Gastroesophageal sphincter (tissue), 4 donors: ENCODE measurements around the gene VPS35. TPM values are rescaled to one million over a fixed set of nuclear protein-coding genes. Genes with fewer than 3 reads are reported as not detected.

ENCODE experiments used
- ATAC-seq: fragments of 150-250 bp; one replicate; pipeline ENCODE4 v1.9.1; 2016; ENCODE audit warnings: mild to moderate bottlenecking, moderate library complexity
- H3K27ac ChIP-seq, 4 donors: fragments of 200-600 bp; sonication (generic) in 3 of 4; 1 replicate in 3 of 4; 2 replicates in 1 of 4; pipeline ENCODE4 v1.5.1; 2016 to 2019
- H3K27me3 ChIP-seq: fragments of 200-600 bp; sonication (generic); one replicate; pipeline ENCODE4 v1.5.1; 2019
- H3K36me3 ChIP-seq, 2 donors: fragments of 200-600 bp; sonication (generic); one replicate each; pipeline ENCODE4 v1.5.1; 2019; ENCODE audit warnings: control low read depth in 1 of 2
- H3K4me1 ChIP-seq, 3 donors: fragments of 200-600 bp; sonication (generic); 1 replicate in 2 of 3; 2 replicates in 1 of 3; pipeline ENCODE4 v1.5.1; 2016 to 2019; ENCODE audit warnings: control low read depth in 2 of 3
- H3K4me3 ChIP-seq, 2 donors: fragments of 200-600 bp; sonication (generic); one replicate each; pipeline ENCODE4 v1.5.1; 2019; ENCODE audit warnings: mild to moderate bottlenecking in 1 of 2, moderate library complexity in 1 of 2
- H3K9me3 ChIP-seq, 3 donors: fragments of 200-600 bp; sonication (generic); one replicate each; pipeline ENCODE4 v1.5.1; 2017 to 2019; ENCODE audit warnings: control low read depth in 2 of 3
- EP300 ChIP-seq: sonication (generic); formaldehyde crosslinking; IDR thresholded peaks from one replicate; pipeline ENCODE4 v1.6.1; 2017; ENCODE audit warnings: antibody characterized with exemption, mild to moderate bottlenecking
- POLR2A ChIP-seq, 2 donors: fragments of 450-650 bp; IDR thresholded peaks; one replicate each; pipeline ENCODE4 v1.6.1; 2017; ENCODE audit warnings: antibody characterized with exemption in 2 of 2, mild to moderate bottlenecking in 2 of 2, moderate library complexity in 1 of 2
- POLR2AphosphoS5 ChIP-seq: sonication (generic); formaldehyde crosslinking; IDR thresholded peaks from one replicate; pipeline ENCODE4 v1.6.1; 2017; ENCODE audit warnings: antibody characterized with exemption
- WGBS, 2 donors: methylation state at CpG; one replicate each; pipeline ENCODE4 v1.1.5; 2018; ENCODE audit warnings: low coverage in 1 of 2; 5-methylcytosine and 5-hydroxymethylcytosine counted together
- total RNA-seq, 4 donors: library from RNA; depleted of rRNA; stranded (reverse); fragments of >200 nt; gene quantifications; one replicate each; pipeline ENCODE4 v1.1.0, GENCODE V29; 2016
- TF ChIP-seq, protein P1 (sequence below), 4 experiments: fragments of 200-600 bp in 2 of 4; fragments of 450-650 bp in 2 of 4; sonication (generic) in 1 of 4; IDR thresholded peaks; one replicate each; pipeline ENCODE4 v1.5.1; 2017 to 2019; ENCODE audit warnings: antibody characterized with exemption in 4 of 4, mild to moderate bottlenecking in 2 of 4, moderate library complexity in 2 of 4

VPS35 gene
- total RNA-seq, 4 donors from 2014 or later = 76.6 to 119 (median 91.7) TPM

DNA sequence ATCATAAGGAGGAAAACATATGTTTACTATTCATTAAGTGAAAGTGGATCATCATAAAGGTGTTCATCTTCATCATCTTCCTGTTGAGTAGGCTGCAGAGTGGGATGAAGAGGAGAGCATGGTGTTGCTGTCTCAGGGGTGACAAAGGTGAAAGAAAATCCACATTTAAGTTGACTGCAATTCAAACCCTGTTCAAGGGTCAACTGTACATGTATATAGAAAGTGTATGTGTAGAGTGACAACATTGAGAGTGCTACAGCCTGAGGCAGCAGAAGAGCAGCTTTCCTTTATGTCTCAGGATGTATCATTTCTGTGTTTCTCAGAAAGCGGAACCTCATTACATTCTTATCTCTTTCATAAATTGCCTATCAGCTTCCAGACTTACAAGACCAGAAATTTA lies 17.7 kb upstream of the VPS35 start:
- ATAC-seq = no peak
- no peak overlapping the region for H3K27ac ChIP-seq
- 0% methylated on average over 1 of the region's 1 CpG for WGBS, 2 donors

DNA sequence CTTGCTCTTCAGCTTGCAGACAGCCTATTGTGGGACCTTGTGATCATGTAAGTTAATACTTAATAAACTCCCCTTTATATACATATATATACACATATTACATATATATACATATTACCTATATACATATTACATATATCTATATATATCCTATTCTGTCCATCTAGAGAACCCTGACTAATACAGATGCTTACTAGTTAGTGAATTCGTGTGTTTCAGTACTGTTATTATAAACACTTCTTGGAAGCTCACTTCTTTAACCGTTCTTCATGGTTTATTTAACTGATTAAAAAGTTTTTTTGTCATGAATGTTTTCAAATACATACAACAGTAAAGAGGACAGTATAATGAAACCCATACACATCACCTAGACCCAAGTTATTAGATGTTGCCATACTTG lies 13.1 kb upstream of the VPS35 start:
- Histone ChIP-seq H3K27me3 (no peaks in the 10 kb centered on the region), H3K36me3 (no peaks in the 10 kb centered on the region), H3K27ac (no peak overlapping the region), H3K4me1 (no peaks in the 10 kb centered on the region), H3K9me3 (no peaks in the 10 kb centered on the region), H3K4me3 (no peak overlapping the region)
- no peak for TF ChIP-seq POLR2A (IDR thresholded peaks at IDR 0.05)
- WGBS, 2 donors = 64 to 74% methylated on average over 2 of the region's 2 CpGs
- no peak for ATAC-seq

More for the DNA sequence above, 17.7 kb upstream of the VPS35 start:
- H3K9me3 ChIP-seq = no peaks in the 10 kb centered on the region
- H3K4me3 ChIP-seq = no peak overlapping the region
- no peaks in the 10 kb centered on the region for H3K27me3 ChIP-seq
- TF ChIP-seq EP300 (no peak), POLR2AphosphoS5 (no peak), POLR2A (IDR thresholded peaks at IDR 0.05) (no peak)
- TF ChIP-seq, protein P1, sequence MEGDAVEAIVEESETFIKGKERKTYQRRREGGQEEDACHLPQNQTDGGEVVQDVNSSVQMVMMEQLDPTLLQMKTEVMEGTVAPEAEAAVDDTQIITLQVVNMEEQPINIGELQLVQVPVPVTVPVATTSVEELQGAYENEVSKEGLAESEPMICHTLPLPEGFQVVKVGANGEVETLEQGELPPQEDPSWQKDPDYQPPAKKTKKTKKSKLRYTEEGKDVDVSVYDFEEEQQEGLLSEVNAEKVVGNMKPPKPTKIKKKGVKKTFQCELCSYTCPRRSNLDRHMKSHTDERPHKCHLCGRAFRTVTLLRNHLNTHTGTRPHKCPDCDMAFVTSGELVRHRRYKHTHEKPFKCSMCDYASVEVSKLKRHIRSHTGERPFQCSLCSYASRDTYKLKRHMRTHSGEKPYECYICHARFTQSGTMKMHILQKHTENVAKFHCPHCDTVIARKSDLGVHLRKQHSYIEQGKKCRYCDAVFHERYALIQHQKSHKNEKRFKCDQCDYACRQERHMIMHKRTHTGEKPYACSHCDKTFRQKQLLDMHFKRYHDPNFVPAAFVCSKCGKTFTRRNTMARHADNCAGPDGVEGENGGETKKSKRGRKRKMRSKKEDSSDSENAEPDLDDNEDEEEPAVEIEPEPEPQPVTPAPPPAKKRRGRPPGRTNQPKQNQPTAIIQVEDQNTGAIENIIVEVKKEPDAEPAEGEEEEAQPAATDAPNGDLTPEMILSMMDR (IDR thresholded peaks at IDR 0.05) = no peak
- H3K36me3 ChIP-seq = no peaks in the 10 kb centered on the region
- H3K4me1 ChIP-seq = peaks cover 0 to 9% (median 0%) of the 10 kb centered on the region in 3 donors

DNA sequence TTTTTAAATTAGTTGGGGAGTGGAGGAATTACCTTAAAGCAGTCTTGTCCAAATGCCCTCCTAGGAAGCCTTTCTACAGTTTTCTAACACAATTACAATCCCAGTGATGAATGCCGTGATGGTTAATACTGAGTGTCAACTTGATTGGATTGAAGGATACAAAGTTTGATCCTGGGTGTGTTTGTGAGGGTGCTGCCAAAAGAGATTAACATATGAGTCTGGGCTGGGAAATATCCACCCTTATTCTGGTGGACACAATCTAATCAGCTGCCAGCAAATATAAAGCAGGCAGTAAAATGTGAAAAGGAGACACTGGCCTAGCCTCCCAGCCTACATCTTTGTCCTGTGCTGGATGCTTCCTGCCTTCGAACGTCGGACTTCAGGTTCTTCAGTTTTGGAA lies 12.6 kb upstream of the VPS35 start:
- H3K4me1 ChIP-seq = no peaks in the 10 kb centered on the region
- 81 to 83% methylated on average over 4 of the region's 4 CpGs for WGBS, 2 donors
- ATAC-seq = no peak
- H3K27ac ChIP-seq = no peak overlapping the region
- TF ChIP-seq EP300 (no peak), POLR2AphosphoS5 (no peak), POLR2A (IDR thresholded peaks at IDR 0.05) (no peak)
- TF ChIP-seq, protein P1 (IDR thresholded peaks at IDR 0.05) = no peak
- no peaks in the 10 kb centered on the region for H3K27me3 ChIP-seq
- H3K4me3 ChIP-seq = no peak overlapping the region
- H3K9me3 ChIP-seq = no peaks in the 10 kb centered on the region
- H3K36me3 ChIP-seq = no peaks in the 10 kb centered on the region

DNA sequence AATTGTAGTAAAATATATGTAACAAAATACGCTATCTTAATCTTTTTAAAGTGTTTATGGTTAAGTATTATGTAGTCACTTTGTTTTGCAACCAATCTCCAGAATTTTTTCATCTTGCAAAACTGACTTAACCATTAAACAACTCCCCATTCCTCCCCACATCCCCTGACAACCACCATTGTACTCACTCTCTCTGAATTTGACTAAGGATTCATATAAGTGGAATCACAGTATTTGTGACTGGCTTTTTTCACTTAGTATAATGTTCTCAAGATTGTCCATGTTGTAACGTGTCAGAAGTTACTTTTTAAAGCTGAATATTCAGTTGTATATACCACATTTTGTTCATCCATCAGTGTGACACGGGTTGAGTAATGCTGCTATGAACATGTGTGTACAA lies 11.1 kb upstream of the VPS35 start:
- Histone ChIP-seq H3K27me3 (no peaks in the 10 kb centered on the region), H3K4me1 (no peaks in the 10 kb centered on the region), H3K4me3 (no peak overlapping the region), H3K27ac (no peak overlapping the region), H3K9me3 (no peaks in the 10 kb centered on the region), H3K36me3 (no peaks in the 10 kb centered on the region)
- WGBS, 2 donors = 88 to 95% methylated on average over 3 of the region's 3 CpGs
- no peak for TF ChIP-seq POLR2A (IDR thresholded peaks at IDR 0.05)
- TF ChIP-seq POLR2AphosphoS5 = no peak
- TF ChIP-seq, protein P1 (IDR thresholded peaks at IDR 0.05) = no peak
- TF ChIP-seq EP300 = no peak
- no peak for ATAC-seq

DNA sequence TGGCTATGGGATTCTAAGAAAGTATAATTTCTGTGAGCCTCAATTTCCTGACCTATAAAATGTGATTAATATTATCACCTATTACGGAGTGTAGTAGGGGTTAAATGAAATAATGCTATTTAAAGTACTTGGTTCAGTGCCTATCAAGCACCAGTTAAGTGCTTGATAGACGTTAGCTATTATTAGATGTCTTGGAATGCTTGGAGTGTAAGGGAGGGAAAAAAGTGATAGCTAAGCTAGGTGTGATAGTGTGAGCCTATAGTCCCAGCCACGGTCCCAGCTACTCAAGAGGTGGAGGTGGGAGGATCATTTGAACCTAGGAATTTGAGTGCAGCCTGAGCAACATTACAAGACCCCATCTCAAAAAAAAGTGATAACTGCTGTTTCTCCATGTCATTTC lies 8.0 kb upstream of the VPS35 start:
- WGBS, 2 donors = 58 to 75% methylated on average over 2 to 3 of the region's 3 CpGs
- H3K4me3 ChIP-seq = no peak overlapping the region
- no peak overlapping the region for H3K27ac ChIP-seq
- H3K4me1 ChIP-seq = no peaks in the 10 kb centered on the region
- no peak for ATAC-seq
- no peaks in the 10 kb centered on the region for H3K9me3 ChIP-seq
- no peak for TF ChIP-seq EP300
- no peak for TF ChIP-seq POLR2AphosphoS5
- TF ChIP-seq, protein P1 (IDR thresholded peaks at IDR 0.05) = no peak
- no peak for TF ChIP-seq POLR2A (IDR thresholded peaks at IDR 0.05)
- H3K27me3 ChIP-seq = no peaks in the 10 kb centered on the region
- H3K36me3 ChIP-seq = no peaks in the 10 kb centered on the region

DNA sequence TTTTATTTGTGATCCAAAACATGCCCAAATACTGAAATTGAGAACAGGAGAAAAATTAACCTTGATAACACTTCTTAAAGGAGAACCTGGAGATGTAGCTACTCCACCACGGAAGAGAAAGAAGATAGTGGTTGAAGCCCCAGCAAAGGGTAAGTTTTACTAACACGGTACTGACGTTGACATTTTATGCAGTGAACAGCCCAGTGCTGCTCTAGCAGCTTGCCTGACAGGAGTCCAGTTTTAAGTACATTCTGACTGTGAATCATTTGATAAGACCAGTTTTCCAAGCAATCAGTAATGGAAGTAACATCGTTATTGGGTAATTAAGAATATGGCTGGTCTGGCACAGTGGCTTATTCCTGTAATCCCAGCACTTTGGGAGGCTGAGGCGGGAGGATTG lies 7.0 kb upstream of the VPS35 start:
- H3K27me3 ChIP-seq = no peaks in the 10 kb centered on the region
- TF ChIP-seq, protein P1 (IDR thresholded peaks at IDR 0.05) = no peak
- TF ChIP-seq POLR2AphosphoS5 (no peak), EP300 (no peak), POLR2A (IDR thresholded peaks at IDR 0.05) (no peak)
- H3K4me1 ChIP-seq = peaks cover 0 to 2% (median 0%) of the 10 kb centered on the region in 3 donors
- no peak for ATAC-seq
- H3K36me3 ChIP-seq = no peaks in the 10 kb centered on the region
- no peak overlapping the region for H3K4me3 ChIP-seq
- H3K9me3 ChIP-seq = no peaks in the 10 kb centered on the region
- H3K27ac ChIP-seq = no peak overlapping the region
- WGBS, 2 donors = 88 to 96% methylated on average over 3 to 5 of the region's 5 CpGs
